GM23248 (cell line): ENCODE results near the gene TCOF1. TPM values are rescaled to one million over a fixed set of nuclear protein-coding genes. Genes with fewer than 3 reads are reported as not detected.
A peak's percentile ranks its signal among the peaks of the same experiment; 100 is the strongest.

Experiments
- DNase-seq: peaks from one replicate; pipeline ENCODE4 v3.0.0-alpha.2; 2015
- H2AFZ ChIP-seq: fragments of 200-600 bp; sonication (generic); 2 replicates; pipeline ENCODE4 v1.6.1; 2016; ENCODE audit warnings: antibody characterized with exemption
- H3F3A ChIP-seq: fragments of 200-600 bp; sonication (generic); 2 replicates; pipeline ENCODE4 v1.6.1; 2016; ENCODE audit warnings: mild to moderate bottlenecking, antibody characterized with exemption, mixed run types; ENCODE audit not compliant: insufficient read depth
- H3K27ac ChIP-seq: fragments of 200-600 bp; sonication (generic); 2 replicates; pipeline ENCODE4 v1.5.1; 2016; ENCODE audit warnings: mild to moderate bottlenecking
- H3K27me3 ChIP-seq: fragments of 200-600 bp; sonication (generic); replicated peaks from 2 replicates; pipeline ENCODE4 v1.6.1; 2016; ENCODE audit warnings: mild to moderate bottlenecking; ENCODE audit not compliant: insufficient read depth
- H3K36me3 ChIP-seq: fragments of 200-600 bp; sonication (generic); 2 replicates; pipeline ENCODE4 v1.6.1; 2016; ENCODE audit warnings: low read depth, mild to moderate bottlenecking
- H3K4me1 ChIP-seq: fragments of 200-600 bp; sonication (generic); 2 replicates; pipeline ENCODE4 v1.6.1; 2016; ENCODE audit warnings: mild to moderate bottlenecking; ENCODE audit not compliant: insufficient read depth
- H3K4me2 ChIP-seq: fragments of 200-600 bp; sonication (generic); one replicate; pipeline ENCODE4 v1.6.1; 2016; ENCODE audit warnings: mild to moderate bottlenecking; ENCODE audit not compliant: unreplicated experiment
- H3K4me3 ChIP-seq: fragments of 200-600 bp; sonication (generic); 2 replicates; pipeline ENCODE4 v1.5.1; 2016; ENCODE audit warnings: mild to moderate bottlenecking
- H3K79me2 ChIP-seq: fragments of 200-600 bp; sonication (generic); 2 replicates; pipeline ENCODE4 v1.6.1; 2016; ENCODE audit warnings: mild to moderate bottlenecking; ENCODE audit not compliant: insufficient read depth
- H3K9ac ChIP-seq: fragments of 200-600 bp; sonication (generic); 2 replicates; pipeline ENCODE4 v1.6.1; 2016; ENCODE audit warnings: mild to moderate bottlenecking
- H3K9me2 ChIP-seq: fragments of 200-600 bp; sonication (generic); 2 replicates; pipeline ENCODE4 v1.6.1; 2016; ENCODE audit warnings: mixed run types, mild to moderate bottlenecking, moderate library complexity; ENCODE audit not compliant: insufficient read depth
- H3K9me3 ChIP-seq: fragments of 200-600 bp; sonication (generic); one replicate; pipeline ENCODE4 v1.6.1; 2017; ENCODE audit warnings: low read depth
- H4K20me1 ChIP-seq: fragments of 200-600 bp; sonication (generic); 2 replicates; pipeline ENCODE4 v1.6.0; 2016; ENCODE audit not compliant: insufficient read depth
- EZH2 ChIP-seq: fragments of 200-600 bp; sonication (generic); IDR thresholded peaks from 2 replicates; pipeline ENCODE4 v1.6.1; 2018; ENCODE audit warnings: antibody characterized with exemption, mild to moderate bottlenecking; ENCODE audit not compliant: insufficient read depth, poor library complexity, severe bottlenecking
- EZH2phosphoT487 ChIP-seq: fragments of 200-600 bp; sonication (generic); IDR thresholded peaks from 2 replicates; pipeline ENCODE4 v1.6.1; 2018; ENCODE audit warnings: antibody characterized with exemption, moderate library complexity, mild to moderate bottlenecking, low read depth; ENCODE audit not compliant: insufficient read depth
- whole genome bisulfite sequencing, 2 experiments: methylation state at CpG; one replicate each; pipeline ENCODE4 v1.1.6; 2015 to 2017; ENCODE audit warnings: low lambda C conversion rate in 2 of 2, low coverage in 1 of 2; ENCODE audit errors: missing lambda C conversion rate in 2 of 2; 5-methylcytosine and 5-hydroxymethylcytosine counted together
- in situ Hi-C: fragments of 300-500 bp; cut with MboI; formaldehyde crosslinking; loops from 2 replicates; pipeline ENCODE4 v1.15.0; 2020
- polyA plus RNA-seq: library from polyadenylated mRNA; unstranded; fragments of >200 nt; fragmentation: Nextera tagmentation; extraction: Ambion mirVana; gene quantifications from 2 replicates; pipeline ENCODE4 v1.2.1, GENCODE V29; 2016
- total RNA-seq: library from RNA; depleted of rRNA; stranded (reverse); fragments of >200 nt; shearing (Covaris generic); gene quantifications from 2 replicates; pipeline ENCODE4 v1.2.3, GENCODE V29; 2014

The TCOF1 gene
- total and polyA plus RNA-seq, 2 experiments from 2014 or later = 15.1 to 18.0 TPM

DNA sequence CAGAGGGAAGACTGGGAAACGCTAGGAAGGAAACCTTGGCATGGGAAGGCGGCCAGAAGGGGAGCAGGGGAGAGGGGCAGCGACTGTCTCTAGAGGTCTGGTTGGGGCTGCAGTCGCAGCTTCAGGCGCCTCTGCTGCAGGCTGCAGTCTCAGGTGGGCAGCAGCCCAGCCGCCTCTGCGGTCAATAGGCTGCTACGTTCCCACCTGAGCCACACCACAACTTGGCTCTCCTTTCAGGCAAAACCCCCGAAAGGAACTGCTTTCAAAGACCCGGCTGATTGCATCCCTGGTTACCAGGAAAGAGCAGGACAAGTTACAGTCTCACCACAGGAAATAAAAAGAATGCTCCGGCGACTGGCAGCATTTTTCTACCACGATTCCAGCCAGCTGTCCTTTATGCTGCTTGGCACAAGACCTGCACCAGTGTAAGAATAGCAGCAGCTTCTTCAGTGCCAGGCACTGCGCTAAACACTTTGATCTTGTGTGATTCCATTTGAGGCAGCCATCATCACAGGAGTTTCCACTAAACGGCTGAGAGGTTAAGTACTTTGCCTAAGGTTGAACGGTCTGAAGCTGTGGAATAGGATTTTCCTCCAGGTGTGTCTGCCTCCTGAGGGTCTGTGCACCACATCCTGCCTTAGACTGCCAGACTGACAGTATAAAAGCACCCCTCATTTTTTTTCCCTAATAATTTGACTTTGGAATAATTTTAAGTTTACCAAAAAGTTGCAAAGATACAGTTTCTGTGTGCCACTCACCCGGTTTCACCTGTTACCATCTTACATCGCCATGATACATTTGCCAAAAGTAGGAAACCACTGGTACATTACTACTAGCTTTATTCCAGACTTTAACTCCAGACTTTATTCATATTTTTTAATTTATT is 84.6 kb downstream of the TCOF1 start:
- no peaks in the 10 kb centered on the region for H3K9me2 ChIP-seq
- H3K9me3 ChIP-seq = no peaks in the 10 kb centered on the region
- no peaks in the 10 kb centered on the region for H3K27me3 ChIP-seq
- no peak overlapping the region for H3K27ac ChIP-seq
- no peak for TF ChIP-seq EZH2phosphoT487
- no peak for TF ChIP-seq EZH2
- peaks cover 28% of the 10 kb centered on the region for H3K79me2 ChIP-seq
- in situ Hi-C loops = loop anchor here (25.0 kb wide), 1 partner anchor 605 kb away; no protein-coding TSS in a partner anchor
- no peak overlapping the region for H3K4me3 ChIP-seq
- no peak overlapping the region for H3K4me2 ChIP-seq
- DNase-seq = peak; percentile 20
- 57 to 59% methylated on average over 17 to 18 of the region's 18 CpGs for WGBS, 2 experiments
- no peak overlapping the region for H2AFZ ChIP-seq
- H3K36me3 ChIP-seq = peaks cover 43% of the 10 kb centered on the region
- no peaks in the 10 kb centered on the region; the same call in 1 of the 2 replicates for H4K20me1 ChIP-seq
- no peak overlapping the region for H3K9ac ChIP-seq
- H3K4me1 ChIP-seq = no peaks in the 10 kb centered on the region
- H3F3A ChIP-seq = peaks cover 61% of the 10 kb centered on the region

DNA sequence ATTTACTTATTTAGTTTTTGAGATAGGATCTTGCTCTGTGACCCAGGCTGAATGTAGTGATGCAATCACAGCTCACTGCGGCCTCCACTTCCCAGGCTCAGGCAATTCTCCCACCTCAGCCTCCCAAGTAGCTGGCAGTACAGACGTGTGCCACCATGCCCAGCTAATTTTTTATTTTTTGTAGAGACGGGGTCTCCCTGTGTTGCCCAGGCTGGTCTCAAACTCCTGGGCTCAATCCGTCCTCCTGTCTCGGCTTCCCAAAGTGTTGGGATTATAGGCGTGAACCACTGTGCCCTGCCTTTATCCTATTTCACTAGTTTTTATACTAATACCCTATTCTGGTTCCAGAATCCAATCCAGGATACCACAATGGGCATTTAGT is 85.2 kb downstream of the TCOF1 start:
- Histone ChIP-seq H3K27me3 (no peaks in the 10 kb centered on the region), H3K9me2 (no peaks in the 10 kb centered on the region), H2AFZ (no peak overlapping the region), H3K79me2 (peaks cover 34% of the 10 kb centered on the region), H3K4me1 (peaks cover 3% of the 10 kb centered on the region), H3K9me3 (no peaks in the 10 kb centered on the region), H4K20me1 (peaks cover 2% of the 10 kb centered on the region; the same call in 1 of the 2 replicates), H3F3A (peaks cover 68% of the 10 kb centered on the region), H3K9ac (no peak overlapping the region), H3K27ac (no peak overlapping the region; the same call in 1 of the 2 replicates), H3K4me2 (no peak overlapping the region), H3K36me3 (peaks cover 49% of the 10 kb centered on the region), H3K4me3 (no peak overlapping the region)
- in situ Hi-C loops = loop anchor here (25.0 kb wide), 1 partner anchor 605 kb away; no protein-coding TSS in a partner anchor
- WGBS, 2 experiments = 83 to 86% methylated on average over 6 of the region's 6 CpGs
- no peak for DNase-seq
- no peak for TF ChIP-seq EZH2phosphoT487
- TF ChIP-seq EZH2 = no peak

DNA sequence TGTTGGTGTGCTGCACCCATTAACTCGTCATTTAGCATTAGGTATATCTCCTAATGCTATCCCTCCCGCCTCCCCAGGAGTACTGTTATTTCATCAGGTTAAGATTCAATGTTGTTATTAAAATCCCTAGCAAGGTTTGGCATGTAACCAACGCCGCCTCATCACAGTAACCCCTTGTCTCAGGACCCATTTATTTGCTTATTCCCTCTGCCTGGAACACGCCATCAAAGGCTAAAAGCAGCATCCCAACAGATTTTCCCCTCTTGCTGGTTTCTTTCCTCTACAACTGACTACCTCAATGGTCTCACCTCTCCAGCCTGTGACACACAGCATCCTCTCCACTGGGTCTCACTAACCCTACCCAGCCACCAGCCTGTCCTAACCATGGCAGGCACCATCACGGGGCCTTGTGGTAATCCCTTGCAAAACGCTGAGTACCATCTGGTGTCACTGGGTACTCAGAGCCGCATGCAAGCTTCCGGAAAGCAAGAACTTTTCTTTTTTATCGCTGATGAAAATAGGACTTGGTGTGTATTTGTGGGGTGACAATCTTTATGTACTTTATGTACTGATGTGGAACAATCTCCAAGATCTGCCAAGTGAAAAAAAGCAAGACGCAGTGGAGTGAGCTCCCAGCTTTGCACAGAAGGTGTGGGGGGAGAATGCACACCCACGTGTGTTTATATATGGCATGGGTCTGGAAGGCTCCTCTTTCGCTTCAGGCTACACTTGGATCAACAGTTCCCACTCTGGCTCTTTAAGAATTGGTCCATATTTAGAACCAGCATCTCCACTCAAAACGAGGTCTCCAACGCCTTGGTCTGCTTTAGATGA is 86.0 kb downstream of the TCOF1 start:
- Histone ChIP-seq H3K9ac (no peak overlapping the region), H3K79me2 (peaks cover 42% of the 10 kb centered on the region), H3K36me3 (peaks cover 50% of the 10 kb centered on the region), H3K27ac (no peak overlapping the region), H3K4me2 (no peak overlapping the region), H3K9me2 (no peaks in the 10 kb centered on the region), H3K27me3 (no peaks in the 10 kb centered on the region), H2AFZ (no peak overlapping the region), H3K4me3 (no peak overlapping the region), H3F3A (peaks cover 75% of the 10 kb centered on the region), H3K4me1 (peaks cover 9% of the 10 kb centered on the region), H3K9me3 (no peaks in the 10 kb centered on the region), H4K20me1 (peaks cover 10% of the 10 kb centered on the region)
- DNase-seq = no peak
- TF ChIP-seq EZH2phosphoT487 (no peak), EZH2 (no peak)
- 72% methylated on average over 15 of the region's 15 CpGs for WGBS, 2 experiments
- in situ Hi-C loops = loop anchor here (25.0 kb wide), 1 partner anchor 606 kb away; no protein-coding TSS in a partner anchor

DNA sequence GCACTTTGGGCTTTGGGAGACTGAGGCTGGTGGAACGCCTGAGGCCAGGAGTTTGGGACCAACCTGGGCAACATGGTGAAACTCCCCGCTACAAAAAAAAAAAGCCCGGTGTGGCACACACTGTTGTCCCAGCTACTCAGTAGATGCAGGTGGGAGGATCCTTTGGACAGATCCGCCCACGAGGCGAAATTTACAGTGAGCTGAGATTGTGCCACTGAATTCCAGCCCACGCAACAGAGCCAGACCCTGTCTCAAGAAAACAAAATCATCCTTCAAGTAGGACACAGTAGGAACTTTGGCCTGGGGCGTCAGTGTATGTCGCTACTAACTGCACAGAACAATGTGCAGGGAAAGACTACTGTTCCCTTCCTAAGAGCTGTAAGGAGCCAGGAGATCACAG is 87.3 kb downstream of the TCOF1 start:
- Histone ChIP-seq H3K4me1 (peaks cover 9% of the 10 kb centered on the region), H3K9ac (no peak overlapping the region), H3K79me2 (peaks cover 52% of the 10 kb centered on the region), H3K4me2 (no peak overlapping the region), H4K20me1 (peaks cover 10% of the 10 kb centered on the region), H3K36me3 (peaks cover 50% of the 10 kb centered on the region), H3K9me2 (no peaks in the 10 kb centered on the region), H3K27ac (no peak overlapping the region), H3F3A (peaks cover 81% of the 10 kb centered on the region), H2AFZ (no peak overlapping the region), H3K9me3 (no peaks in the 10 kb centered on the region), H3K4me3 (no peak overlapping the region), H3K27me3 (no peaks in the 10 kb centered on the region)
- TF ChIP-seq EZH2phosphoT487 (no peak), EZH2 (no peak)
- in situ Hi-C loops = loop anchor here (25.0 kb wide), 1 partner anchor 607 kb away; no protein-coding TSS in a partner anchor
- WGBS, 2 experiments = 86 to 89% methylated on average over 9 of the region's 9 CpGs
- no peak for DNase-seq
